GM18909 (cell line): Measurements from ENCODE around the gene CDH23.
"Not testable (repeated sequence)": the region's sequence is repeated elsewhere in the genome, so short reads cannot be mapped to it uniquely, and the experiment has no call there.

Experiments
- ATAC-seq: cut with Tn5 transposase; IDR thresholded peaks from one replicate; pipeline ENCODE4 v1.9.1; 2021; ENCODE audit warnings: mild to moderate bottlenecking; ENCODE audit not compliant: unreplicated experiment, poor library complexity

Gene CDH23

DNA sequence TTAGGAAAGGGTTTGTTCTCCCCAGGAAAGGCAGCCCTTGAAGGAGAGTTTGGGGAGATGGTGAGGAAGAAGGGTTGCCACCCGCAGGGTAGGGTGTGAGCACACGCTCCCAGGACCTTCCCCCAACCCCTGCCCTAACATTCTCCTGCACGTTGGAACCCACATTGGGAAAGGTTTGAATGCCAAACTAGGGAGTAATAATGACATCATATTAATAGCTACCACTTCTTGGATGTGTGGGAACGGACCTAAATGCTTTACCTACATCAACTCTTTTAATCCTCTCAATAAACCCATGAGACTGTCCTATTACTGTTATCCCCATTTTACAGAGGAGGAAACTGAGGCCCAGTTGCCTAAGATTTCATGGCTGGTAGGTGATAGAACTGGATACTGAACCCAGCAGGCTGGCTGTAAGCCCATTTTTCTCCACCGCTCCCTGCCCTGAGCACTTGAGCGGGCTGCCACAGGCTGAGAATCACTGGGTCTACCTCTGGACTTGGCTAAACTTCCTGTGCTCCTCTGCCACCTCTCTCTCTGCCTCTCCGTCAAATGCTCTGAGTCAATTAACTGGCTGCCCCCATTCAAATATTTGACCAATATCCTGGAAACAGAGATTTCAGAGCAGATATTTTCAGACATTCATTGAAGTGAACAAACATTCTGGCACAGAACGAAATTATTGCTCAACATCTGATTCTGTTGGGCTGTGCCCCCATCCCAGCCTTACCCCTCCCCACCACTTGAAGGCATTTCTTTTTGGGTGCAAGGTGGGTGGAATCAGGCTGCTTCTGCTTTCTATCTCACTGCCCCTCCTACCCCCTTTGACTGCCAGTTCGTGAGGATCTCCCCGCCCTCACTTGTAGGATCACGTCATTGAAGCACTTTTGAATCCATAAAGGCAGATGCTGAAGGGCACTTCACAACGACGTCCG, 193.2 kb downstream of the CDH23 start:
- no peak for ATAC-seq

DNA sequence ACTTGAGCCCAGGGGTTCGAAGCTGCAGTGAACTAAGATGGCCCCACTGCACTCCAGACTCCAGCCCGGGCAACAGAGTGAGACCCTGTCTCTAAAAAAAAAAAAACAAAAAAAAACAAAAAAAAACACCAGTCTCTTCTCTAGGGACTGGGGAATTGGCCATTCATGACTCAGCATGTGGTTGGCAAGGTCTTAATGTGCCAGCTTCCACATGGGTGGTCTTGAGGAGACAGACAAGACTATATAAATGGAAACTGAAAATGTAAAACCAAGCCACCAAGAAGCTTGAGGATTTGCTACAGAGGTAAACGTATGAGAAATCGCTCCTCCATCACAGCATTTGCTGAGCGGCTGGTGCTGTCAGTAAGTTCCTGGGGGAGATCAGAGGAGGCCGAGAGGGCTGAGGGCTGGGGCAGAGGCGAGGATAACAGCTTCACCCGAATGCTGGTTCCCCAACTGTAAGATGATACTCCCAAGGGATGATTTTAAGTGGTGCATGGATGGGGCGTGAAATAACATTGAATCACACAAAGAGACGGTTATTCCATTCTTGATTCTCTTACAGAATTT, 194.1 kb downstream of the CDH23 start:
- ATAC-seq, result no peak

DNA sequence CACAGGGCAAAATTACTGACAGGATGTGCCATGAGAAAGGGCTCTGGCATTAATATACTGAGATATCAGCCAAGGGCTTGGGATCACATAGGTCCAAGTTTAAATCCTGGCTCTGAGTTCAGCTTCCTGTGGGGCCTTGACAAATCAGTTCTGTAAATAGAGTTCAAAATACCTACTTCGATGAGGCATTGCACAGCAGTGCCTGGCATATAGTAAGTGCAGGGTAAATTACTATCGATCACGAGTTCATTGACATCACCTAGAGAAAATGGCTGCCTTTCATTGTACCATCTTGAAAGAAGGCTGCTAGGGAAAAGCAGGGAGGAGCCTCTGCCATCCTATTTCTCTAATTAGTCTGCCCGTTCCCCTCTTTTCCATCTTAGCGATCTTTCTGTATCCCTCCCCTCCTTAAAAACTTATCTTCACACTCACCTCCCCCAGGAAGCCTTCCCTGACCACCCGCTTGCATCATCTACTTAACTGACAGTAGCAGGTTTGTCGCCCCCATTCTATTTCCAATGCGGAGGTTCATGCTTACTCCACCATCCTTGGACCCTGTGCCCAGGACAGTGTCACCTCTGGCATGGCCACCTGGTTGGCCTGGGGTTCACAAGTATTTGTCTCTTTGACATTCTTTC, 198.3 kb downstream of the CDH23 start:
- ATAC-seq, result no peak

- ATAC-seq, result no peak
Measured at GRCh38 chr10:71595649-71596048, 198.9 kb downstream of the CDH23 start.

DNA sequence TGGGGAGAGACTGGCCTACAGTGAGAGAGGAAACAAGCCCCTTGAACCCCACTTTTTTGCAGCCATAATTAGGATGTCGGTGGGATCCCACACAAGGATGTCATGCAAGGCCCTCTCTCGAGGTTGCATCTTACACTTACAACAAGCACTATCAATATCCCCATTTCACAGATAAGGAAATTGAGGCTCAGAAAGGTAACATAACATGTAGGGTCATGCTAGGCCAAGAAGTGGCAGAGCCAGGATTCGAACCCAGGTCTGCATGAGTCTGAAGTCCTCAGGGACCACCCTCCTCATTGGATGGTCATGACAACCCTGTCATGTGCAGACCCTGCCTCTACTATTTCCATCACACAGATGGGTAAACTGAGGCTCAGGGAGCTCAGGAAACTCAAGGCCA, 199.4 kb downstream of the CDH23 start:
- ATAC-seq, result no peak

DNA sequence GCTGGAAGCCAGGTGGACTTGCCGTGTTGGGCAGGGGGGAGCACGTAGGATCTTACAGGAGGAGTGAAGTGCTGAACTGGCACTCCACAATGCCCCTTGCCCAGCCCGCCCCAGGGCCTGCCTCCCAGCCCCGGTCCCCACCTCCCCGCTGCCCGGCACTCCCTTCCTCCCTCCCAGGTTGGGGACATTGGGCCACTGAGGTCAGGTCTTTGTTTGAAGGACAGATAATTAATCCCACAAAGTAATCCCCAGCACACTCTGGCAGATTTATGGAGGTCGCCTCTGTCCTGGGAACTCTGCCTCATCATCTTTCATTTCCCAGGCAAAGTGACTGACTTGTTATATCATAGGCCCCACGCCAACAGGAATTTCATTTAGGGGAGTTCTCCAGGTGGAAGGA, 200.0 kb downstream of the CDH23 start:
- ATAC-seq, result no peak

DNA sequence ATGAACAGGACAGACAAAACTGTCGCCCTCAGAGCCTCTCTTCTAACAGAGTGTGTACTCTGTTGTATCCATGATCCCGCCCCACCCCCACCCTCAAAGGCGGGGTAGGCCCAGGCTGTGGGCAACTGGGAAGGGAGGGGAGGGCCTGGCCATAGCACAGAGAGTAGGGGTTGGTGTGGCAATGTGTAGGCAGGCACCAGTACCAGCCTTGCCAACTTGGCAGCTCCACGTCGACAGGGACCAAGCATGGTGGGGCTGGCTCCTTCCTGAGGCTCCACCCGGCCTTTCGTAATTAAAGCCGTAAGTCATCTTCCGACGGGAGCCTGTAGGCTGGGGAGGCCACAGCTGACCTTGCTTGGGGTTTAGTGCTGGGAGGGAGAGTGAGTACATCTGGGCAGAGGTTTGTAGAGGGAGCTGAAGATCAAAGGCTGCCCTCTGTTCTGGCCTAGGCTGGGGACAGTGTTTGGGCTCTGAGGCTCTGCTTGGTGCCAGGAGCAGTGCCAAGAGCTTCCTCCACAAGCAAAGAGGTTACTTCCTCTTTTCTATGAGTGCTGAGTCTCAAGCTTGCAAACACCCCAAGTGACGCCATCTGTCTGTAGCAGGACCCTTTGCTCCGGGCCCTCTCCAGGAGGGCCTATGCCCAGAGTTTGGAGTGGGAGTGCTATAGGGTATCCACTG, 201.2 kb downstream of the CDH23 start:
- ATAC-seq, result no peak

DNA sequence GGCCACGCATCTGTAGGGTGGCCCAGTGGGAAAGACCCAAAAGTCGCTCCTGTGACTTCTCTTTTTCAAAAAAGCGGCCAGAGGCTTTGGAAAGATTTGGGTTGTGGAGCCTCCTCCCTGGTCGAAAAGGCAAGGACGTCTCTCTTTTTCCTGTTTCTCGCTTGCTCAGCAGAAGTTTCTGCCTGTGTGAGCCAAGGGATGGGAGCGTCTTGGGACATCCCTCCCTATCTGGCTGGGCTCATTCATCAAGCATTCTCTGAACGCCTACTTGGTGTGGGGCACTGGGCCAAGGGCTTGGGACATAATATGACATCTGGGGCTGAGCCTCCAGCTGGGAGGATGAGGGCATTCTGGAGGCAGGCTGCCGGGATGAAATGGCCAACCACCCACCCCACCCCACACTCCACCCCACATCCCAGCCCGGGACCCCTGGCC, 201.9 kb downstream of the CDH23 start:
- no peak for ATAC-seq

- ATAC-seq, result no peak
Measured at GRCh38 chr10:71599518-71599917, 202.8 kb downstream of the CDH23 start.

DNA sequence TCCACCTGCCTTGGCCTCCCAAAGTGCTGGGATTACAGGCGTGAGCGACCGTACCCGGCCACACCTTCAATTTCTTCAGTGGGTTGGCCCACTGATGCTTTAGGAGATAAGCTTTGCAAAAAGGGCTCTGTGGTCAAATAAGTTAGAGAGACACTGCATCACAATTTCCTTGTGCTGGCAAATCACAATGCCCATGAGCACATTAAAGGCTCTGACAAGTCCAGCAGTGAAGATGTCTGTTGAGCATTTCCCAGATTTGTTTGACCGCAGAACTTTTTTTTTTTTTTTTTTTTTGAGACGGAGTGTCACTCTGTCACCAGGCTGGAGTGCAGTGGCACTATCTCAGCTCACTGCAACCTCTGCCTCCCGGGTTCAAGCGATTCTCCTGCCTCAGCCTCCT, 203.5 kb downstream of the CDH23 start:
- ATAC-seq, result not testable (repeated sequence)

DNA sequence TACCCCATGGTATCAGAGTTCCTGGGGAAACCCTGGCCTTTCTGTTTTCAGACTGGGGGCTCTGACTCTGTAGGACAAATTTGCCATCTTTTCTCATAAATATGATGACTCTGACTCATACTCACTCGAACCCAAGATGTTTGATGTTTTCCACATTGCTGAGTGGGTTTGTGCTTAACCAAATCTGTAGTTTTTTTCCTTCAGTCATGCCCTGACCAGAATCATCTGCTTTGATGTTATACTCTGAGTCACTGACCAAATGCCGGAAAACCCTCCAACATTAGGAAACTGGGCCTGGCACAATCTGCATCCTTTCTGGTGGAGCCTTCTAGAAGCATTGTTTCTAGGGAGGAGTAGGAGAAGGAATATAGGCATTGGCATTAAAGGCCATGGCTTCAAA, 204.1 kb downstream of the CDH23 start:
- no peak for ATAC-seq

DNA sequence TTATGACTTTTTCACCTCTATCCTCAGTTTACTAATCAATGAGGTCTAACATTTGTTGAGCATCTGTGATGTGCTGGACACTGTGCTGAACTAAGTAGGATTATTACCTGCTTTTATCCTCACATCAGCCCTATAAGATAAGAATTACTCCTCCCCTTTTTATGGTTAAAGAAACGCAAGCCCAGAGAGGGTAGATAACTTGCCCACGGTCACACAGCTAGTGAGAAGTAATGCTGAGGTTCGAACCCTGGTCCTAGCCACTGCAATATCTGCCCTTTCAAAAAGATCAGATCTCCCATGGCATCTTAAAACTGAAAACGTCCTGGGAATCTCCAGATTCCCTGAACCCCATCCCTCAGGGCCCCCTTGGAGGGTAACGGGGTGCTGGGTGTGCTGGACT, 204.6 kb downstream of the CDH23 start:
- ATAC-seq, result no peak

GRCh38 chr10:71603150-71603549, 206.4 kb downstream of the CDH23 start:
- ATAC-seq, result no peak

DNA sequence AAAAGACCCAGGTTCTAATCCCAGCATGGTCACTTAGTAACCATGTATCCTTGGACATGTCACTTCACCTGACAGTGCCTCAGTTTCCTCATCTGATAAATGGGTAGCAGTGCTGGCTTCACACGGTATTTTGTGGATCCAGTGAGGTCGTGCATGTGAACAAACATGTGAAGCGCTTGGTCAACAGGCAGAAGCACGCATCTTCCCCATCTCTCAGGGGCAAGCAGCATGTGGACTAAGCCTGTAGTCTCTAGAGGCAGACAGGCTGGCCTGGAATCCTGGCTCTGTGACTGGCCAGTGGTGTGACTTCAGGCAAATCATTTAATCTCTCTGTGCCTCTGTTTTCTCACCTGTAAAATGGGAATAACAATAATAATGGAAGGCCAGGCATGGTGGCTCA, 207.0 kb downstream of the CDH23 start:
- no peak for ATAC-seq

DNA sequence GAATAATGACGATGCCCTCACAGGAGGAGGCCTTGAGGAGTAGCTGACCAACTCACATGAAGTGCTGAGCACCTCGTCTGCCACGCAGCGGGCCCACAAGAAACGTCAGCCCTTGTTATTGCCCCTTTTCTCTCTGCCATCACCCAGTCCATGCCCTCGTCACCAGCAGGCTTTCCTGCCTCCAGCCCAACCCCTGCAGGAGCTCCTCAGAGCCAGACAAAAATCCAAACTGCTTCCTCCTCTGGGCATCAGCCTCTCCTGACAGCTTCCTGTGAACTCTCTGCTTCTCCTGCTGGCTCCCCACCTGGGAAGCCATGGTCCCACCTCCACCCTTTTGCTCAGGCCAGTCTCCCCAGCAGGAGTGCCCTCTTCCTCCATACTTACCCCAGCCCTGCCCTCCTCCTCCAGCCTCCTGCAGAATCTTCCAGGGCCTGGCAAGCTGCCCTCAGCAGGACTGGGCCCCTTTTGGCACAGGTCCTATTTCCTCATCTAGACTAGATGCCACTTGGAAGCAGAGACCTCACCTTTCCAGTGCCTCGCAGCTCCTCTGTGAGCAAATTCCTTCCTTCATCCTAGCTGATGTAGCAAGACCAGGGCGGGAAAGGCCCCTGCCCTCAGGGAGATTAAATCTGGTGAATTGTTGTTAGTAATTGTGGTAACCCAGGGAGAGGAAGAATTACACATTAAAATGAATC, 207.8 kb downstream of the CDH23 start:
- ATAC-seq, result no peak

- ATAC-seq, result no peak
Measured at GRCh38 chr10:71605263-71605962, 208.7 kb downstream of the CDH23 start.

GRCh38 chr10:71606257-71607081, 209.7 kb downstream of the CDH23 start:
- no peak for ATAC-seq

DNA sequence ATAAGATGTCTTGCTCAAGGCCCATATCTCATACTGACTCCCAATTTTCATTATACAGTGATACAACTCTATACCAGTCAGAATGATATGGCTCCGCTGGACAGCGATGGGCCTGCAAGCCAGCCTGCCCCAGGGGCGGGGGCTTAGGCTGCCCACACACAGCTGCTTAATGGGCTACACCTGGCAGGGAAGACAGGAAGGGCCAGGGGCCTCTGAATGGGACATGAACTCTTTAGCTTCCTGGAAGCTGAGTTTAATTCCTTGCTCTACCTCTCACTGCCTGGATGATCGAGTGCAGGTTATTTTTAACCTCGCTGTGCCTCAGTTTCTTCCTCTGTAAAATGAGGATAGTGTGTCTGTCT, 210.3 kb downstream of the CDH23 start:
- ATAC-seq, result no peak
